Fibroblast of lung (primary cell): Measurements from ENCODE around the gene AP1AR. TPM values are rescaled to one million over a fixed set of nuclear protein-coding genes. Genes with fewer than 3 reads are reported as not detected.
"Not testable (repeated sequence)": the region's sequence is repeated elsewhere in the genome, so short reads cannot be mapped to it uniquely, and the experiment has no call there.

Source experiments
- DNase-seq, 2 donors: peaks; one replicate each; pipeline versions ENCODE4 v3.0.0 to v3.0.0-alpha.2; 2010; ENCODE audit warnings: low read depth in 2 of 2
- H2AFZ ChIP-seq: 2 replicates; pipeline ENCODE4 v1.5.1; 2012; ENCODE audit warnings: low read length, control low read depth, inconsistent platforms
- H3K27ac ChIP-seq: 2 replicates; pipeline ENCODE4 v1.5.1; 2011; ENCODE audit warnings: low read length, control low read depth; ENCODE audit not compliant: insufficient read depth
- H3K27me3 ChIP-seq: 2 replicates; pipeline ENCODE4 v1.5.1; 2011; ENCODE audit warnings: mild to moderate bottlenecking, low read length; ENCODE audit not compliant: control insufficient read depth, insufficient read depth
- H3K36me3 ChIP-seq: 2 replicates; pipeline ENCODE4 v1.5.1; 2011; ENCODE audit warnings: low read length; ENCODE audit not compliant: control insufficient read depth, insufficient read depth
- H3K4me1 ChIP-seq: 2 replicates; pipeline ENCODE4 v1.5.1; 2011; ENCODE audit warnings: low read length; ENCODE audit not compliant: control insufficient read depth, insufficient read depth; ENCODE audit errors: extremely low read depth
- H3K4me2 ChIP-seq: 2 replicates; pipeline ENCODE4 v1.5.1; 2011; ENCODE audit warnings: low read length, control low read depth; ENCODE audit not compliant: insufficient read depth; ENCODE audit errors: extremely low read depth
- H3K4me3 ChIP-seq, 4 experiments: fragments of 200-600 bp in 1 of 4; sonication (generic) in 1 of 4; replicated peaks in 1 of 4; 2 replicates each; pipeline ENCODE4 v1.5.1; 2011 to 2016; ENCODE audit warnings: low read length in 4 of 4, low read depth in 3 of 4, mild to moderate bottlenecking in 3 of 4, control low read depth in 2 of 4, inconsistent platforms in 1 of 4, mixed read lengths in 1 of 4; ENCODE audit not compliant: insufficient read depth in 1 of 4; ENCODE audit errors: control extremely low read depth in 1 of 4
- H3K79me2 ChIP-seq: 2 replicates; pipeline ENCODE4 v1.5.1; 2012; ENCODE audit warnings: mild to moderate bottlenecking, low read length, inconsistent platforms; ENCODE audit not compliant: control insufficient read depth, insufficient read depth
- H3K9ac ChIP-seq: 2 replicates; pipeline ENCODE4 v1.5.1; 2011; ENCODE audit warnings: mild to moderate bottlenecking, low read length, control low read depth; ENCODE audit not compliant: insufficient read depth
- H3K9me3 ChIP-seq: 2 replicates; pipeline ENCODE4 v1.5.1; 2012; ENCODE audit warnings: low read depth, low read length; ENCODE audit not compliant: control insufficient read depth, insufficient read depth
- H4K20me1 ChIP-seq: 2 replicates; pipeline ENCODE4 v1.5.1; 2011; ENCODE audit warnings: low read length; ENCODE audit not compliant: control insufficient read depth, insufficient read depth; ENCODE audit errors: extremely low read depth
- EZH2 ChIP-seq: IDR thresholded peaks from 2 replicates; pipeline ENCODE4 v1.5.1; 2012; ENCODE audit warnings: low read length, control low read depth, mild to moderate bottlenecking; ENCODE audit errors: missing control alignments
- polyA plus RNA-seq, 2 donors: library from polyadenylated mRNA; depleted of rRNA in 1 of 2; stranded (reverse) in 1 of 2; unstranded in 1 of 2; fragments of >200 nt; gene quantifications; 2 replicates each; pipeline ENCODE4 v1.2.1, GENCODE V29; 2011 to 2012; ENCODE audit warnings: missing spikeins in 1 of 2
- total RNA-seq: library from RNA; depleted of rRNA; stranded (reverse); fragments of >200 nt; gene quantifications from 2 replicates; pipeline ENCODE4 v1.2.1, GENCODE V29; 2014
- TF ChIP-seq, protein P1 (sequence below), 2 donors: IDR thresholded peaks in 1 of 2; conservative IDR thresholded peaks in 1 of 2; 1 replicate in 1 of 2; 2 replicates in 1 of 2; pipeline ENCODE4 v1.5.1; 2011 to 2012; ENCODE audit warnings: low read length in 2 of 2, control low read depth in 1 of 2, inconsistent platforms in 1 of 2, low read depth in 1 of 2, mild to moderate bottlenecking in 1 of 2

AP1AR gene
- total and polyA plus RNA-seq, 2 donors (not counting 1 experiment from before 2014, with no cell fraction given) = 8.4 to 30.9 TPM

- no peak for DNase-seq
- TF ChIP-seq, protein P1, sequence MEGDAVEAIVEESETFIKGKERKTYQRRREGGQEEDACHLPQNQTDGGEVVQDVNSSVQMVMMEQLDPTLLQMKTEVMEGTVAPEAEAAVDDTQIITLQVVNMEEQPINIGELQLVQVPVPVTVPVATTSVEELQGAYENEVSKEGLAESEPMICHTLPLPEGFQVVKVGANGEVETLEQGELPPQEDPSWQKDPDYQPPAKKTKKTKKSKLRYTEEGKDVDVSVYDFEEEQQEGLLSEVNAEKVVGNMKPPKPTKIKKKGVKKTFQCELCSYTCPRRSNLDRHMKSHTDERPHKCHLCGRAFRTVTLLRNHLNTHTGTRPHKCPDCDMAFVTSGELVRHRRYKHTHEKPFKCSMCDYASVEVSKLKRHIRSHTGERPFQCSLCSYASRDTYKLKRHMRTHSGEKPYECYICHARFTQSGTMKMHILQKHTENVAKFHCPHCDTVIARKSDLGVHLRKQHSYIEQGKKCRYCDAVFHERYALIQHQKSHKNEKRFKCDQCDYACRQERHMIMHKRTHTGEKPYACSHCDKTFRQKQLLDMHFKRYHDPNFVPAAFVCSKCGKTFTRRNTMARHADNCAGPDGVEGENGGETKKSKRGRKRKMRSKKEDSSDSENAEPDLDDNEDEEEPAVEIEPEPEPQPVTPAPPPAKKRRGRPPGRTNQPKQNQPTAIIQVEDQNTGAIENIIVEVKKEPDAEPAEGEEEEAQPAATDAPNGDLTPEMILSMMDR (conservative IDR thresholded peaks at IDR 0.05 in 1 of 2, IDR thresholded peaks at IDR 0.05 in 1 of 2; ENCODE audit: low read depth in 1 of 2, low read length in 2 of 2) = no peak
- no peak for TF ChIP-seq EZH2
- Histone ChIP-seq H3K4me1 (no peaks in the 10 kb centered on the region), H3K27ac (no peak overlapping the region), H3K9ac (no peak overlapping the region), H3K4me3 (no peak overlapping the region), H3K36me3 (no peaks in the 10 kb centered on the region), H3K4me2 (no peak overlapping the region), H4K20me1 (no peaks in the 10 kb centered on the region), H3K27me3 (no peaks in the 10 kb centered on the region), H3K9me3 (no peaks in the 10 kb centered on the region), H3K79me2 (no peaks in the 10 kb centered on the region), H2AFZ (no peak overlapping the region)
Measured at GRCh38 chr4:112302320-112303274, 71.0 kb downstream of the AP1AR start.

GRCh38 chr4:112305477-112305876 is 73.9 kb downstream of the AP1AR start:
- H3K4me1 ChIP-seq, DNase-seq, H3K4me3 ChIP-seq, H3K36me3 ChIP-seq, H3K27me3 ChIP-seq, H2AFZ ChIP-seq, H3K9ac ChIP-seq, H3K9me3 ChIP-seq, H3K4me2 ChIP-seq, H3K27ac ChIP-seq, H4K20me1 ChIP-seq, H3K79me2 ChIP-seq: not testable (repeated sequence)

- not testable (repeated sequence) for H3K27ac ChIP-seq, H3K36me3 ChIP-seq, H3K4me1 ChIP-seq, H3K9ac ChIP-seq, H4K20me1 ChIP-seq, H3K79me2 ChIP-seq, H3K9me3 ChIP-seq, H3K27me3 ChIP-seq, H2AFZ ChIP-seq
- peak overlapping the region; percentile 48 for H3K4me2 ChIP-seq
- peak overlapping the region in 2 of 4 experiments; percentile 29 for H3K4me3 ChIP-seq
- TF ChIP-seq, protein P1 (conservative IDR thresholded peaks at IDR 0.05 in 1 of 2, IDR thresholded peaks at IDR 0.05 in 1 of 2; ENCODE audit: low read depth in 1 of 2, low read length in 2 of 2) = peak in 1 of 2 donors; percentile 8
- peak; percentile 50 to 82 for DNase-seq
Measured at GRCh38 chr4:112309263-112309791, 77.7 kb downstream of the AP1AR start.
